ENCODE data around the gene NDUFA11. TPM values are rescaled to one million over a fixed set of nuclear protein-coding genes. Genes with fewer than 3 reads are reported as not detected.
A peak's percentile ranks its signal among the peaks of the same experiment; 100 is the strongest.

NDUFA11 gene
- total RNA-seq, 1 donor from 2014 or later = 239 TPM

- no peak for TF ChIP-seq CTCF (conservative IDR thresholded peaks at IDR 0.05)
- no peak overlapping the region for H3K27ac Mint-ChIP-seq (ENCODE audit: unreplicated experiment)
- H3K4me3 Mint-ChIP-seq = no peak overlapping the region
- no peaks in the 10 kb centered on the region for H3K9me3 Mint-ChIP-seq
- peaks cover 14% of the 10 kb centered on the region for H3K4me1 Mint-ChIP-seq
- H3K27me3 Mint-ChIP-seq (ENCODE audit: low read depth) = no peaks in the 10 kb centered on the region
- DNase-seq (ENCODE audit: low read depth, low spot score) = no peak
- no peaks in the 10 kb centered on the region for H3K36me3 Mint-ChIP-seq (ENCODE audit: low read depth)
These were observed 10.8 kb upstream of the NDUFA11 start for GRCh38 chr19:5914358-5914774.

- no peak for TF ChIP-seq CTCF (conservative IDR thresholded peaks at IDR 0.05)
- Mint-ChIP-seq H3K9me3 (no peaks in the 10 kb centered on the region), H3K4me3 (no peak within 1 kb of the TSS), H3K4me1 (peaks cover 19% of the 10 kb centered on the region), H3K27me3 (ENCODE audit: low read depth) (no peaks in the 10 kb centered on the region), H3K36me3 (ENCODE audit: low read depth) (no peaks in the 10 kb centered on the region), H3K27ac (ENCODE audit: unreplicated experiment) (no peak within 1 kb of the TSS)
- DNase-seq (ENCODE audit: low read depth, low spot score) = no peak
These were observed 10.3 kb upstream of the NDUFA11 start, which contains the start of gene CAPS for GRCh38 chr19:5913739-5914357. Gene CAPS (plus strand): TSS chr19:5914254. CDS start chr19:5914407, 153 bp downstream.

- peaks cover 19% of the 10 kb centered on the region for H3K4me1 Mint-ChIP-seq
- TF ChIP-seq CTCF (conservative IDR thresholded peaks at IDR 0.05) = no peak
- H3K27me3 Mint-ChIP-seq (ENCODE audit: low read depth) = no peaks in the 10 kb centered on the region
- no peak overlapping the region for H3K4me3 Mint-ChIP-seq
- no peak overlapping the region for H3K27ac Mint-ChIP-seq (ENCODE audit: unreplicated experiment)
- no peaks in the 10 kb centered on the region for H3K36me3 Mint-ChIP-seq (ENCODE audit: low read depth)
- H3K9me3 Mint-ChIP-seq = no peaks in the 10 kb centered on the region
- DNase-seq (ENCODE audit: low read depth, low spot score) = no peak
These were observed 7.8 kb upstream of the NDUFA11 start for GRCh38 chr19:5911366-5911765.

- DNase-seq (ENCODE audit: low read depth, low spot score) = no peak
- H3K27ac Mint-ChIP-seq (ENCODE audit: unreplicated experiment) = peak overlapping the region; percentile 89
- H3K36me3 Mint-ChIP-seq (ENCODE audit: low read depth) = no peaks in the 10 kb centered on the region
- H3K27me3 Mint-ChIP-seq (ENCODE audit: low read depth) = no peaks in the 10 kb centered on the region
- H3K9me3 Mint-ChIP-seq = no peaks in the 10 kb centered on the region
- peaks cover 19% of the 10 kb centered on the region for H3K4me1 Mint-ChIP-seq
- no peak overlapping the region for H3K4me3 Mint-ChIP-seq
- no peak for TF ChIP-seq CTCF (conservative IDR thresholded peaks at IDR 0.05)
These were observed 7.0 kb upstream of the NDUFA11 start for GRCh38 chr19:5910638-5910907.

GRCh38 chr19:5908773-5909442 is 5.3 kb upstream of the NDUFA11 start:
- Mint-ChIP-seq H3K4me3 (no peak overlapping the region), H3K27me3 (ENCODE audit: low read depth) (peaks cover 6% of the 10 kb centered on the region), H3K36me3 (ENCODE audit: low read depth) (no peaks in the 10 kb centered on the region), H3K4me1 (peaks cover 27% of the 10 kb centered on the region), H3K9me3 (no peaks in the 10 kb centered on the region), H3K27ac (ENCODE audit: unreplicated experiment) (peak overlapping the region; percentile 57)
- no peak for TF ChIP-seq CTCF (conservative IDR thresholded peaks at IDR 0.05)
- no peak for DNase-seq (ENCODE audit: low read depth, low spot score)
